BE2C (cell line): ENCODE data around the gene SLC30A7.

Experiments
- DNase-seq: peaks from one replicate; pipeline ENCODE4 v3.0.0-alpha.2; 2020
- H3K27me3 ChIP-seq: fragments of 250-450 bp; sonication (Bioruptor Pico); 2 replicates; pipeline ENCODE4 v1.5.1; 2020; ENCODE audit warnings: mild to moderate bottlenecking
- H3K36me3 ChIP-seq: fragments of 250-450 bp; sonication (Bioruptor Pico); 2 replicates; pipeline ENCODE4 v1.5.1; 2020; ENCODE audit warnings: mild to moderate bottlenecking
- H3K4me1 ChIP-seq: fragments of 250-450 bp; sonication (Bioruptor Pico); 2 replicates; pipeline ENCODE4 v1.5.1; 2020
- H3K4me3 ChIP-seq: 2 replicates; pipeline ENCODE4 v1.5.1; 2011; ENCODE audit warnings: low read depth, low read length
- H3K9me3 ChIP-seq: fragments of 250-450 bp; sonication (Bioruptor Pico); 2 replicates; pipeline ENCODE4 v1.5.1; 2020
- TF ChIP-seq, protein P1 (sequence below): IDR thresholded peaks from 2 replicates; pipeline ENCODE4 v1.5.1; 2012; ENCODE audit warnings: mild to moderate bottlenecking, low read depth, low read length

The SLC30A7 gene

DNA sequence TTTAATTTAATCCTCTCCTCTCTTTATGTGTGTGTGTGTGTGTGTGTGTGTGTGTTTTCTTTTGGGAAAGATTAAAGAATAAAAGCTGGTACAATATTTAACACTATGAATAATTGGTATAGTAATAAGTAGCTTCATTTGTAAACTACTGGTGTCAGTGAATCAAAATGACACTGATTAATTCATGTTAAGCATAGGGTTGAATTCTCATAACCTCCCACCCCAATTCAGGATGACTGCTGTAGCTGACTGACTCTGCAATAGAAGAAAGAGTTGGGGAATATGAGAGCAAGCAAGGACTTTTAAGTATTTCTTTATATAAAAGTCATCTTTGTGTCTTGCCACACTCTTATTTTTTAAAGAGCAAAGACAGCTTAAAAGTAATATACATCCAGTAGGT is 13.1 kb downstream of the SLC30A7 start:
- no peaks in the 10 kb centered on the region for H3K4me1 ChIP-seq

DNA sequence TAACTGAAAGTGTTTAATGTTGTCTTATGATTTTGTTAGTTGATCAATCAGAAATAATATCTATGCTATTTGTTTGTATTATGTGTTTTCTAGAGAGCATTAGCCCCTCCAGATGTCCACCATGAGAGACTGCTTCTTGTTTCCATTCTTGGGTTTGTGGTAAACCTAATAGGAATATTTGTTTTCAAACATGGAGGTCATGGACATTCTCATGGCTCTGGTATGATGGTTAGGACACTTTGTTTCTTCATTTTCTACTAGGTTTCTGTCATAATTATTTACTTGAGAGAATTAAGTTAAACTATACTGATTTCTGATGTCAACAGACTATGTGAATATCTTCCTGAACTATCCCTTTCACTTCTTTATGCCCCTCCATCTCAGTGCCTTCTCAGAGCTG is 16.1 kb downstream of the SLC30A7 start:
- H3K4me3 ChIP-seq, result no peak overlapping the region
- peaks cover 31% of the 10 kb centered on the region for H3K36me3 ChIP-seq
- no peak for DNase-seq
- TF ChIP-seq, protein P1, sequence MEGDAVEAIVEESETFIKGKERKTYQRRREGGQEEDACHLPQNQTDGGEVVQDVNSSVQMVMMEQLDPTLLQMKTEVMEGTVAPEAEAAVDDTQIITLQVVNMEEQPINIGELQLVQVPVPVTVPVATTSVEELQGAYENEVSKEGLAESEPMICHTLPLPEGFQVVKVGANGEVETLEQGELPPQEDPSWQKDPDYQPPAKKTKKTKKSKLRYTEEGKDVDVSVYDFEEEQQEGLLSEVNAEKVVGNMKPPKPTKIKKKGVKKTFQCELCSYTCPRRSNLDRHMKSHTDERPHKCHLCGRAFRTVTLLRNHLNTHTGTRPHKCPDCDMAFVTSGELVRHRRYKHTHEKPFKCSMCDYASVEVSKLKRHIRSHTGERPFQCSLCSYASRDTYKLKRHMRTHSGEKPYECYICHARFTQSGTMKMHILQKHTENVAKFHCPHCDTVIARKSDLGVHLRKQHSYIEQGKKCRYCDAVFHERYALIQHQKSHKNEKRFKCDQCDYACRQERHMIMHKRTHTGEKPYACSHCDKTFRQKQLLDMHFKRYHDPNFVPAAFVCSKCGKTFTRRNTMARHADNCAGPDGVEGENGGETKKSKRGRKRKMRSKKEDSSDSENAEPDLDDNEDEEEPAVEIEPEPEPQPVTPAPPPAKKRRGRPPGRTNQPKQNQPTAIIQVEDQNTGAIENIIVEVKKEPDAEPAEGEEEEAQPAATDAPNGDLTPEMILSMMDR, result no peak
- no peaks in the 10 kb centered on the region for H3K4me1 ChIP-seq
- no peaks in the 10 kb centered on the region for H3K9me3 ChIP-seq
- no peaks in the 10 kb centered on the region for H3K27me3 ChIP-seq

More for the DNA sequence above, 13.1 kb downstream of the SLC30A7 start:
- Histone ChIP-seq H3K27me3 (no peaks in the 10 kb centered on the region), H3K36me3 (peaks cover 36% of the 10 kb centered on the region), H3K9me3 (no peaks in the 10 kb centered on the region), H3K4me3 (no peak overlapping the region)
- no peak for DNase-seq
- TF ChIP-seq, protein P1, result no peak

DNA sequence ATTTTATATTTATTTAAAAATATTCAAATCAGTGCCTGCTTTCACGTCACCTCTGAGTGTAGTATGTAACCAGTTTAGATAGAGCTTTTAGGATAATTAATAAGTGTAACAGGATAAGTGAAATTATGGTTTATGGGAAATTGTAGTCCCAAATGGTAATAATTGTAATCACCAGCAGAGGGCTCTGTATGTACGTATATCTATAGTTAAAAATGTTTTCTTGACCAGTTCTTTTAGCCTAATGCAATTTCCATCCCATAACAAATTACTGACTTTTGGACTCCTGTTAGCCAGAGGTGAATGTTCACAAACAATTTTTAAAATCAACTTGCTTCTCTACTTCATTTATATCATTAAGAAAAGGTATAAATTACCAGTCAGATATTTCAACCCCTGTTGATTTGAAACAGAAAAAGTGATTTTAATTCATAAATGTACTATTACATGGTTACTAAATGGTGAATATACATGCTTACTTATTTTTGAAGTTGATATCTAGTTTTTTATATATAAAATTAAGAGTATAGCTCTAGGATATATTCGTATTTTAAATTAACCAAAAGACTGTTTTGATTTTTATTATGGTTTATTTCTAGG is 25.3 kb downstream of the SLC30A7 start:
- TF ChIP-seq, protein P1, result peak; percentile 55
- DNase-seq, result peak; percentile 14
- H3K4me3 ChIP-seq, result no peak overlapping the region
- H3K9me3 ChIP-seq, result no peaks in the 10 kb centered on the region
- no peaks in the 10 kb centered on the region for H3K4me1 ChIP-seq
- H3K36me3 ChIP-seq, result peaks cover 17% of the 10 kb centered on the region
- H3K27me3 ChIP-seq, result no peaks in the 10 kb centered on the region

DNA sequence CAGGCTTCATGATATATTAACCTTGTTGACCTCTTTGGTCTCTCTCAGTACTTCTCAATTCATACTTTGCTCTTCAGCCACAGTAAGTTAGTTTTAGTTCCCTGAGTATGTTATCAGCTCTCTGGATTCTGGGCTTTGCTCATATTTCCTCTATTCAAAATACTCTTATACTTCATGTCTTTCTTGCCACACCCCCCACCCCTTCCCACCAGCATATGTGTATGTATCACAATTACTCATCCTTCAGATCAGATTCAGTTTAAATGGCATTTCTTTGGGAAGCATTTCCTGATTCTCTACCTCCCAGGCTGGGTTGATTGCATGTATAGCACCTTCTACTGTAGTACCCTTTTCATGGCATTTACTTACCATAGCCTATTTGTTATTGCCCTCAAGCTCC is 28.3 kb downstream of the SLC30A7 start:
- DNase-seq, result no peak
- TF ChIP-seq, protein P1, result no peak
- H3K4me3 ChIP-seq, result no peak overlapping the region
- no peaks in the 10 kb centered on the region for H3K9me3 ChIP-seq
- peaks cover 14% of the 10 kb centered on the region for H3K36me3 ChIP-seq
- no peaks in the 10 kb centered on the region for H3K27me3 ChIP-seq
- H3K4me1 ChIP-seq, result no peaks in the 10 kb centered on the region

DNA sequence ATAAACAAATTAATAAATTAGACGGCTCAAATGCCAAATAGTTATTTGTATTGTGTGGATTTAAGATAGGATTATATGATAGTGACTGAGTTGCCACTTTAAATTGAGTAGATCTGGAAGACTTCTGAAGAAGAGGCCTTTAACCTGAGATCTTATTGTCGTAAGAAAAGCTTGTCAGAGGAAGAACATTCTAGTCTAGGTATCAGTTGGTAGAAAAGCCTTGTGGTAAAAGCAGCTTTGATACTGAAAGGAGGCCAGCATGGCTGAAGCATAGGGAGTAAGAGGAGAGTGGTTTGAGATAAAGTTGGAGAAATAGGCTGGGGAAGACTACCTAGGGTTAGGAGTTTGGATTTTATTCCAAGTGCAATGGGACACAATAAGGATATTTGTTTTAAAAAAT is 29.1 kb downstream of the SLC30A7 start:
- Histone ChIP-seq H3K9me3 (no peaks in the 10 kb centered on the region), H3K27me3 (no peaks in the 10 kb centered on the region), H3K4me3 (no peak overlapping the region), H3K4me1 (no peaks in the 10 kb centered on the region), H3K36me3 (peaks cover 14% of the 10 kb centered on the region)
- TF ChIP-seq, protein P1, result no peak
- no peak for DNase-seq

DNA sequence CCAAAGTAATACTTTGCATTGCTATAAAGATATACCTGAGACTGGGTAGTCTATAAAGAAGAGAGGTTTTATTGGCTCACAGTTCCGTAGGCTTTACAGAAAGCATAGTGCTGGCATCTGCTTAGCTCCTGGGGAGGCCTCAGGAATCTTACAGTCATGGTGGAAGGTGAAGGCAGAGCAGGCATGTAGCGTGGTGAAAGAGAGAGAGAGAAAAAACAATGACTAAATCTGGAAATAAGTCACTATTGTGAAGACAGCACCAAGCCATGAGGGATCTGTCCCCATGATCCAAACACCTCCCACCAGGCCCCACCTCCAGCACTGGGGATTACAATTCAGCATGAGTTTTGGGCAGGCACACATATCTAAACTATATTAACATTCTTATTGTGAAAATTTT is 30.4 kb downstream of the SLC30A7 start:
- peaks cover 14% of the 10 kb centered on the region for H3K36me3 ChIP-seq
- TF ChIP-seq, protein P1, result no peak
- no peaks in the 10 kb centered on the region for H3K4me1 ChIP-seq
- no peak for DNase-seq
- no peak overlapping the region for H3K4me3 ChIP-seq
- H3K27me3 ChIP-seq, result no peaks in the 10 kb centered on the region
- H3K9me3 ChIP-seq, result no peaks in the 10 kb centered on the region
